Endodermal cell (in vitro differentiated cells): ENCODE measurements around the gene TBC1D24. TPM values are rescaled to one million over a fixed set of nuclear protein-coding genes. Genes with fewer than 3 reads are reported as not detected.

ENCODE experiments used
- DNase-seq: peaks from one replicate; pipeline ENCODE4 v3.0.0-alpha.2; 2017
- H3K27ac ChIP-seq: 2 replicates; pipeline ENCODE4 v1.5.1; 2013; ENCODE audit warnings: mild to moderate bottlenecking, low read depth, low read length, moderate library complexity
- H3K27me3 ChIP-seq: 2 replicates; pipeline ENCODE4 v1.6.1; 2013; ENCODE audit warnings: mild to moderate bottlenecking, low read length, moderate library complexity; ENCODE audit not compliant: insufficient read depth, control insufficient read depth, poor library complexity, severe bottlenecking
- H3K36me3 ChIP-seq: 2 replicates; pipeline ENCODE4 v1.7.0; 2013; ENCODE audit warnings: mild to moderate bottlenecking, low read length, moderate library complexity; ENCODE audit not compliant: control insufficient read depth, insufficient read depth
- H3K4me1 ChIP-seq: one replicate; pipeline ENCODE4 v1.7.0; 2013; ENCODE audit warnings: low read length; ENCODE audit not compliant: control insufficient read depth, insufficient read depth
- H3K4me3 ChIP-seq: 2 replicates; pipeline ENCODE4 v1.5.1; 2013; ENCODE audit warnings: mild to moderate bottlenecking, low read length, moderate library complexity
- H3K9ac ChIP-seq: 2 replicates; pipeline ENCODE4 v1.6.1; 2013; ENCODE audit warnings: mild to moderate bottlenecking, low read length, moderate library complexity; ENCODE audit not compliant: poor library complexity, severe bottlenecking; ENCODE audit errors: extremely low read depth
- H3K9me3 ChIP-seq: 2 replicates; pipeline ENCODE4 v1.6.1; 2013; ENCODE audit warnings: mild to moderate bottlenecking, low read length, moderate library complexity; ENCODE audit not compliant: control insufficient read depth
- H3K27ac Mint-ChIP-seq: 2 replicates; pipeline ENCODE4 v1.8.0; 2020; ENCODE audit warnings: mixed read lengths
- H3K27me3 Mint-ChIP-seq: 2 replicates; pipeline ENCODE4 v1.8.0; 2021; ENCODE audit warnings: mild to moderate bottlenecking, mixed read lengths; ENCODE audit not compliant: insufficient read depth
- H3K36me3 Mint-ChIP-seq: 2 replicates; pipeline ENCODE4 v1.8.0; 2020; ENCODE audit warnings: low read depth, mixed read lengths
- H3K4me1 Mint-ChIP-seq: 2 replicates; pipeline ENCODE4 v1.8.0; 2020; ENCODE audit warnings: mixed read lengths
- H3K4me3 Mint-ChIP-seq: 2 replicates; pipeline ENCODE4 v1.8.0; 2020; ENCODE audit warnings: mild to moderate bottlenecking, moderate library complexity, mixed read lengths
- H3K9me3 Mint-ChIP-seq: 2 replicates; pipeline ENCODE4 v1.8.0; 2020; ENCODE audit warnings: mild to moderate bottlenecking, mixed read lengths
- WGBS, 2 experiments: methylation state at CpG; one replicate each; pipeline versions ENCODE4 v1.1.5 to v1.1.7; 2013; ENCODE audit warnings: missing lambda C conversion rate in 2 of 2, mixed read lengths in 1 of 2; ENCODE audit not compliant: insufficient coverage in 1 of 2, insufficient read length in 1 of 2; 5-methylcytosine and 5-hydroxymethylcytosine counted together
- total RNA-seq, 2 donors: library from RNA; stranded (reverse); fragmentation: NEBNext Ultra II Directional in 1 of 2; extraction: Animal tissue kit (Norgen Biotek cat#: 25700) in 1 of 2; gene quantifications; 2 replicates in 1 of 2; 3 replicates in 1 of 2; pipeline ENCODE4 v1.2.1, GENCODE V29; 2021
- TF ChIP-seq, protein P1 (sequence below): fragments of 200-600 bp; sonication (generic); conservative IDR thresholded peaks from 2 replicates; pipeline ENCODE4 v1.5.0; 2021; ENCODE audit warnings: antibody characterized with exemption, mild to moderate bottlenecking

TBC1D24 gene
- total RNA-seq, 2 donors from 2014 or later, result 15.7 to 19.4 TPM

DNA sequence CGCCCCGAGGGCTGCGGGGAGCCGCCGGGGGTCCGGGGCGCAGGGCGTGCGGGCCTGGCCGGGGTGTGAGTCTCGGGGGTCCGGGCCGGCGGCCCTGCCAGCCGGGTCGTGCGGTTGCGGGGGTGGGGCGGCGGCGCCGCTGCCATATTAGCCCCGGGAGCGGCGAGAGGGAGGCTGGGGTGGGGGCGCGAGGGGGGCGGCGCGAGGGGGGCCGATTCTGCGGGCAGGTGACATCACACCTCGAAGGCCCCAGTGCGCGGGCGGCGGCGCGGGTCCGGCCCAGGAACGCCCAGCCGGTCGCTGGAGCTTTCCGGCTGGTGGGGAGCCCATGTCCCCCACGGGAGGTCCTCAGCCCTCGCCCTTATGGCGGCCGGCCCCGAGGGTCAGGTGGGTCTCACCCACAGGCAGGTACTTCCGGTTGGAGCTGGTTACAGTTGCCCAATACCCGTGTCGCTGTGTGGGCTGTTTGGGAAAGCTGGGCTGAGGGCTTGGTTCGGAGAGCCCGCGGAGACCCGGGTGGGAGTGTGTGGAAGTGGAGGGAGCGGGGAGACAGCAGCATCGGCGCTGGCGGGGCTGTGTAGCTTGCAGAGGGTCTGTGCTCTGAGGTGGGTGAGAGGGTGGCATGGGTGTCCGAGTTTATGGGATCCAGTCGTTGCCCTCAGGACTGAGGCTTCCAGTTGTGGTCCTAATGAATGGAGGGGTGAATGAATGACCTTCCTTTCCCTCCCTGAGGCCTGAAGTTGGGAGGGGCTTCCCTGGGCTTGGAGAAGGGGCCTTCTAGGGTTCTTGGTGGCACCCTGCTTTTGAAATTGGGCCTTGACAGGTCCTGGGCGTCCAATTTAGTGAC lies 39.6 kb downstream of the TBC1D24 start:
- Mint-ChIP-seq H3K27ac (peak overlapping the region; percentile 96), H3K27me3 (no peaks in the 10 kb centered on the region), H3K4me3 (peak overlapping the region; percentile 88), H3K36me3 (peaks cover 17% of the 10 kb centered on the region), H3K9me3 (no peaks in the 10 kb centered on the region), H3K4me1 (peaks cover 46% of the 10 kb centered on the region)
- peak; percentile 66 for DNase-seq
- no peaks in the 10 kb centered on the region for H3K9me3 ChIP-seq
- 3 to 6% methylated on average over 20 to 54 of the region's 63 CpGs for WGBS, 2 experiments
- H3K36me3 ChIP-seq, result peaks cover 24% of the 10 kb centered on the region
- peaks cover 14% of the 10 kb centered on the region for H3K4me1 ChIP-seq
- peak overlapping the region; percentile 97 for H3K27ac ChIP-seq
- peak overlapping the region; percentile 92 for H3K9ac ChIP-seq
- H3K27me3 ChIP-seq, result no peaks in the 10 kb centered on the region
- peak overlapping the region; percentile 88 for H3K4me3 ChIP-seq
- TF ChIP-seq, protein P1, sequence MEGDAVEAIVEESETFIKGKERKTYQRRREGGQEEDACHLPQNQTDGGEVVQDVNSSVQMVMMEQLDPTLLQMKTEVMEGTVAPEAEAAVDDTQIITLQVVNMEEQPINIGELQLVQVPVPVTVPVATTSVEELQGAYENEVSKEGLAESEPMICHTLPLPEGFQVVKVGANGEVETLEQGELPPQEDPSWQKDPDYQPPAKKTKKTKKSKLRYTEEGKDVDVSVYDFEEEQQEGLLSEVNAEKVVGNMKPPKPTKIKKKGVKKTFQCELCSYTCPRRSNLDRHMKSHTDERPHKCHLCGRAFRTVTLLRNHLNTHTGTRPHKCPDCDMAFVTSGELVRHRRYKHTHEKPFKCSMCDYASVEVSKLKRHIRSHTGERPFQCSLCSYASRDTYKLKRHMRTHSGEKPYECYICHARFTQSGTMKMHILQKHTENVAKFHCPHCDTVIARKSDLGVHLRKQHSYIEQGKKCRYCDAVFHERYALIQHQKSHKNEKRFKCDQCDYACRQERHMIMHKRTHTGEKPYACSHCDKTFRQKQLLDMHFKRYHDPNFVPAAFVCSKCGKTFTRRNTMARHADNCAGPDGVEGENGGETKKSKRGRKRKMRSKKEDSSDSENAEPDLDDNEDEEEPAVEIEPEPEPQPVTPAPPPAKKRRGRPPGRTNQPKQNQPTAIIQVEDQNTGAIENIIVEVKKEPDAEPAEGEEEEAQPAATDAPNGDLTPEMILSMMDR, result no peak

DNA sequence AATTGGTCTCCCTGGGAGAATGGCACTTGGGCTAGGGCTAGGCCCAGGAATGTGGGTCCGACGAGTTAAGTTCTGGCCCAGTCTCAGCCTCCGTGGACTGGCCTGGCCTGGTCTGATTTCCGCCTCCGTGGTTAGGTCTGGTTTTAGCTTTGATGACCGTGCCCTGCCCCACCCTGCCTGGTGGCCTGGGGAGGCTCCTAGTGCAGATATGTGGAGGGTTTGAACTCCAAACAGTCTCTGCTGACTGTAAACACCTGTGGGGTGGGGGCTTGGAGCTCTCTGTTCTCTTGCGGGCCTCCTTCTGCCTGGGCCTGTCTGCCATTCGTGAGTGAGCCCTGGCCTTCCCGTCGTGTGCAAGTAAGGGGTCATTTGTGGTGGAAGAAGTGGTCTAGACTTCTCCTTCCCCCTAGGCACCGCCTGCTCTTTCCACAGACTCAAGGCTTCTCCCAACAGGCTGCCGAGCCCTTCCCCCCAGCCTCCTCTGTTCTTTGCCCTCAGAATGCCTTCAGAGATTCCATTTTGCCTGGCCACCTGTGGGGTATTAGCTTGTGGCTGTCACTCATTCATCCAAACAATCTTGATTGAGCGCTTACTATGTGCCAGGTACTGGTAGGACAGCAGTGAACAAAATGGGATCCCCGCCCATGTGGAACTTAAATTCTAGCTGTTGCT lies 40.4 kb downstream of the TBC1D24 start:
- DNase-seq, result peak; percentile 54
- Mint-ChIP-seq H3K4me1 (peaks cover 46% of the 10 kb centered on the region), H3K9me3 (no peaks in the 10 kb centered on the region), H3K36me3 (peaks cover 19% of the 10 kb centered on the region), H3K27ac (peak overlapping the region; percentile 96), H3K4me3 (peak overlapping the region; percentile 88), H3K27me3 (no peaks in the 10 kb centered on the region)
- TF ChIP-seq, protein P1, result no peak
- Histone ChIP-seq H3K9me3 (no peaks in the 10 kb centered on the region), H3K27ac (no peak overlapping the region), H3K9ac (peak overlapping the region; percentile 92), H3K27me3 (no peaks in the 10 kb centered on the region), H3K4me3 (peak overlapping the region; percentile 88), H3K4me1 (peaks cover 14% of the 10 kb centered on the region), H3K36me3 (peaks cover 24% of the 10 kb centered on the region)
- 70 to 75% methylated on average over 3 to 14 of the region's 14 CpGs for WGBS, 2 experiments

DNA sequence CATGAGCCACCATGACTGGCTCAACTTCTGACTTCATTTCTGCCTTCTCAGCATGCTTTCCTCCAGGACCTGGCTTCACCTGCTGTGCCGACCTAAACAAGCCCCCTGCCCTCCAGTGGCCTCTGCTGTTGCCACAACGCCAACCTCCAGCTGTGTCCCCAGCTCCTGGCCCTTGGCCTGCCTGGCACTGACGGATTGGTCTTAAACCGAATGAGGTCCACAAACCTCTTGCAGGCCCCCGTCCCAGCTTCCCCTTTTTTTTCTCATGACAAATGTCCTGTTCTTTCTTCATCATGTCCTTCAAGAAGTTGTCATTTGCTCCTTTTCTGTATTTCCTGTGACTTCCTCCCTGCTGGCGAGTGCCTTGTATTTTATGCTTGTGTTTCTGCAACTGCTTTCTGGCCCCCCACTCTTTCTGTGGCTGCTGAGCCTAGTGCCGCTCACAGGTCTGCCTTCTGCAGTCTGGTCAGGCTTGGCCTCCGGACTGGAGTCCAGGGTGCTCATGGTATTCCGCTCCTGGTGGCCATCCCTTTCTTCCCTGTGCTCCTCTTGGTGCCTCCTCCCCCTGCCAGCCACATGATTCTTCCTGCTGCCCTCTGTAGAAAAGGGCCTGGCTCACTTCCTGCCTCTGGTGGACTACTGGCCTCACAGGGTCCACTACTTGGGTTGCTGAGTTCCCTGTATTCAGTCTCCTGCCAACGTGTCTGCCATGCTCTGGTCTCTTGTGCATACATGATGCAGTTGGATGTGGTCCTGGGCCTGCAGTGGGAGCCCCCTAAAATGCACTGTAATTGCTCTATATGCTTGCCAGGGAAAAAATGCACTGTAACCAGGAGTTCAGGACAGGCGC lies 41.7 kb downstream of the TBC1D24 start:
- Histone ChIP-seq H3K9ac (peak overlapping the region; percentile 4), H3K4me3 (no peak overlapping the region), H3K36me3 (peaks cover 24% of the 10 kb centered on the region), H3K4me1 (peaks cover 20% of the 10 kb centered on the region), H3K9me3 (no peaks in the 10 kb centered on the region), H3K27ac (no peak overlapping the region), H3K27me3 (no peaks in the 10 kb centered on the region)
- Mint-ChIP-seq H3K36me3 (peaks cover 22% of the 10 kb centered on the region), H3K27me3 (no peaks in the 10 kb centered on the region), H3K27ac (peak overlapping the region; percentile 96), H3K4me1 (peaks cover 44% of the 10 kb centered on the region), H3K9me3 (no peaks in the 10 kb centered on the region), H3K4me3 (peak overlapping the region; percentile 88)
- 83 to 92% methylated on average over 11 of the region's 11 CpGs for WGBS, 2 experiments
- TF ChIP-seq, protein P1, result no peak
- peak; percentile 47 for DNase-seq
